C4-2B (cell line): ENCODE data around the gene ME3.

Experiments
- CTCF ChIP-seq: fragments of 450-650 bp; conservative IDR thresholded peaks from 2 replicates; pipeline ENCODE4 v1.5.1; 2017; ENCODE audit warnings: mild to moderate bottlenecking
- ZFX ChIP-seq: fragments of 450-650 bp; IDR thresholded peaks from 2 replicates; pipeline ENCODE4 v1.6.1; 2017

GRCh38 chr11:86473991-86474833 is 198.2 kb downstream of the ME3 start:
- no peak for TF ChIP-seq CTCF
- TF ChIP-seq ZFX, result no peak
